DND-41 (cell line): Measurements from ENCODE around the gene ACO1.

Experiments
- ATAC-seq: fragments of 200-7000 bp; cut with Tn5 transposase; 3 replicates; pipeline ENCODE4 v1.9.1; 2021; ENCODE audit warnings: low read depth; ENCODE audit not compliant: insufficient read depth
- DNase-seq: peaks from one replicate; pipeline ENCODE4 v3.0.0-alpha.2; 2020
- H2AFZ ChIP-seq: 2 replicates; pipeline ENCODE4 v1.6.0; 2012; ENCODE audit warnings: low read depth, low read length
- H3K27ac ChIP-seq: 2 replicates; pipeline ENCODE4 v1.5.1; 2012; ENCODE audit warnings: low read length, inconsistent platforms
- H3K27me3 ChIP-seq: fragments of 200-600 bp; sonication (generic); 2 replicates; pipeline ENCODE4 v1.6.0; 2012; ENCODE audit warnings: low read length, mild to moderate bottlenecking, inconsistent platforms; ENCODE audit not compliant: insufficient read depth, poor library complexity
- H3K36me3 ChIP-seq: 2 replicates; pipeline ENCODE4 v1.5.1; 2012; ENCODE audit warnings: low read length, inconsistent platforms; ENCODE audit not compliant: insufficient read depth
- H3K4me1 ChIP-seq: 2 replicates; pipeline ENCODE4 v1.5.1; 2012; ENCODE audit warnings: mild to moderate bottlenecking, low read length; ENCODE audit not compliant: insufficient read depth
- H3K4me2 ChIP-seq: 2 replicates; pipeline ENCODE4 v1.6.0; 2012; ENCODE audit warnings: mild to moderate bottlenecking, moderate library complexity, low read length, inconsistent platforms; ENCODE audit not compliant: insufficient read depth
- H3K4me3 ChIP-seq, 2 experiments: fragments of 200-600 bp in 1 of 2; shearing (Covaris generic) in 1 of 2; 2 replicates each; pipeline ENCODE4 v1.5.1; 2012 to 2016; ENCODE audit warnings: inconsistent platforms in 2 of 2, low read length in 2 of 2, mild to moderate bottlenecking in 2 of 2, low read depth in 1 of 2, moderate library complexity in 1 of 2
- H3K79me2 ChIP-seq: 2 replicates; pipeline ENCODE4 v1.6.0; 2012; ENCODE audit warnings: low read length, inconsistent platforms; ENCODE audit not compliant: insufficient read depth
- H3K9ac ChIP-seq: 2 replicates; pipeline ENCODE4 v1.6.0; 2012; ENCODE audit warnings: low read depth, mild to moderate bottlenecking, inconsistent platforms, low read length, moderate library complexity
- H3K9me3 ChIP-seq: 2 replicates; pipeline ENCODE4 v1.5.1; 2012; ENCODE audit warnings: low read length, moderate library complexity, mild to moderate bottlenecking, inconsistent platforms; ENCODE audit not compliant: insufficient read depth, severe bottlenecking
- H4K20me1 ChIP-seq: 2 replicates; pipeline ENCODE4 v1.6.0; 2012; ENCODE audit warnings: low read length; ENCODE audit not compliant: insufficient read depth
- CTCF ChIP-seq: IDR thresholded peaks from 2 replicates; pipeline ENCODE4 v1.5.1; 2012; ENCODE audit warnings: borderline replicate concordance, low read length, moderate library complexity, mild to moderate bottlenecking; ENCODE audit not compliant: poor library complexity, severe bottlenecking; ENCODE audit errors: extremely low read depth
- EZH2 ChIP-seq: IDR thresholded peaks from 3 replicates; pipeline ENCODE4 v1.6.1; 2012; ENCODE audit warnings: borderline replicate concordance, low read depth, mild to moderate bottlenecking, moderate library complexity, low read length, inconsistent platforms; ENCODE audit not compliant: severe bottlenecking

Gene ACO1

GRCh38 chr9:32412440-32412839, 28.0 kb downstream of the ACO1 start:
- Histone ChIP-seq H3K27ac (no peak overlapping the region), H3K4me1 (no peaks in the 10 kb centered on the region), H3K9ac (no peak overlapping the region), H4K20me1 (no peaks in the 10 kb centered on the region), H3K27me3 (no peaks in the 10 kb centered on the region), H3K79me2 (no peaks in the 10 kb centered on the region), H3K4me2 (no peak overlapping the region), H3K36me3 (peaks cover 14% of the 10 kb centered on the region), H2AFZ (no peak overlapping the region), H3K4me3 (no peak overlapping the region), H3K9me3 (no peaks in the 10 kb centered on the region)
- no peak for DNase-seq
- ATAC-seq = no peak
- TF ChIP-seq CTCF = no peak
- TF ChIP-seq EZH2 = no peak

GRCh38 chr9:32413424-32413823, 29.0 kb downstream of the ACO1 start:
- ATAC-seq (no peak), DNase-seq (no peak)
- H3K4me3 ChIP-seq = no peak overlapping the region
- H2AFZ ChIP-seq = no peak overlapping the region
- no peaks in the 10 kb centered on the region for H3K27me3 ChIP-seq
- peaks cover 6% of the 10 kb centered on the region; the same call in 1 of the 2 replicates for H3K36me3 ChIP-seq
- H3K79me2 ChIP-seq = no peaks in the 10 kb centered on the region
- no peak for TF ChIP-seq CTCF
- TF ChIP-seq EZH2 = no peak
- H4K20me1 ChIP-seq = no peaks in the 10 kb centered on the region
- H3K4me1 ChIP-seq = no peaks in the 10 kb centered on the region
- H3K4me2 ChIP-seq = no peak overlapping the region
- no peaks in the 10 kb centered on the region for H3K9me3 ChIP-seq
- no peak overlapping the region for H3K9ac ChIP-seq
- no peak overlapping the region for H3K27ac ChIP-seq

GRCh38 chr9:32414856-32415255, 30.4 kb downstream of the ACO1 start:
- no peak overlapping the region for H3K27ac ChIP-seq
- no peak overlapping the region for H2AFZ ChIP-seq
- H3K4me2 ChIP-seq = no peak overlapping the region
- no peaks in the 10 kb centered on the region for H4K20me1 ChIP-seq
- H3K9ac ChIP-seq = no peak overlapping the region
- H3K4me1 ChIP-seq = no peaks in the 10 kb centered on the region
- DNase-seq = no peak
- H3K4me3 ChIP-seq = no peak overlapping the region
- ATAC-seq = no peak
- H3K79me2 ChIP-seq = no peaks in the 10 kb centered on the region
- no peaks in the 10 kb centered on the region for H3K9me3 ChIP-seq
- peaks cover 11% of the 10 kb centered on the region; the same call in 1 of the 2 replicates for H3K36me3 ChIP-seq
- TF ChIP-seq EZH2 (no peak), CTCF (no peak)
- H3K27me3 ChIP-seq = no peaks in the 10 kb centered on the region

GRCh38 chr9:32419921-32420320, 35.5 kb downstream of the ACO1 start:
- no peak for ATAC-seq
- Histone ChIP-seq H3K9me3 (no peaks in the 10 kb centered on the region), H3K79me2 (no peaks in the 10 kb centered on the region), H3K9ac (no peak overlapping the region), H3K27ac (no peak overlapping the region), H2AFZ (no peak overlapping the region), H3K27me3 (no peaks in the 10 kb centered on the region), H3K36me3 (peaks cover 25% of the 10 kb centered on the region), H3K4me1 (no peaks in the 10 kb centered on the region), H3K4me3 (no peak overlapping the region), H3K4me2 (no peak overlapping the region), H4K20me1 (no peaks in the 10 kb centered on the region)
- TF ChIP-seq CTCF = no peak
- TF ChIP-seq EZH2 = no peak
- DNase-seq = no peak
